NCI-H69 (cell line): ENCODE measurements around the gene PDE4A.
"Not testable (repeated sequence)": the region's sequence is repeated elsewhere in the genome, so short reads cannot be mapped to it uniquely, and the experiment has no call there.

ENCODE experiments used
- DNase-seq: peaks from one replicate; lab custom pipeline; 2025; lab: John Stamatoyannopoulos, UW

Gene PDE4A

GRCh38 chr19:10424011-10424637 is 3.8 kb downstream of the PDE4A start:
- peak; percentile 84 for DNase-seq

DNA sequence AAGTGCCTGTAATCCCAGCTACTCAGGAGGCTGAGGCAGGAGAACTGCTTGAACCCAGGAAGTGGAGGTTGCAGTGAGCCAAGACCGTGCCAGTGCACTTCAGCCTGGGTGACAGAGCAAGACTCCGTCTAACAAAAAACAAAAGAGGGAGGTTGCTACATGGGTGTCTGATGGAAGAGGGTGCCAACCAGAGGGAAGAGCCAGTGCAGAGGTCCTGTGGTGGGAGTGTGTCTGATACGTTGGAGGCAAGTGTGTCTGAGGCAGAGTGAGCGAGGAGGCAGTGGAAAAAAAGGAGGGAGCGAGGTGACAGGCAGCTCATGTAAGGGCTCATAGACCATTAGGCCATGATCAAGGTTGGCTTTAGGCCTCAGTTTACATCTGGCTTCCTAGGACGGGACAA is 6.8 kb downstream of the PDE4A start:
- no peak for DNase-seq

- DNase-seq, result no peak
These were observed 8.7 kb downstream of the PDE4A start for GRCh38 chr19:10428996-10429381.

DNA sequence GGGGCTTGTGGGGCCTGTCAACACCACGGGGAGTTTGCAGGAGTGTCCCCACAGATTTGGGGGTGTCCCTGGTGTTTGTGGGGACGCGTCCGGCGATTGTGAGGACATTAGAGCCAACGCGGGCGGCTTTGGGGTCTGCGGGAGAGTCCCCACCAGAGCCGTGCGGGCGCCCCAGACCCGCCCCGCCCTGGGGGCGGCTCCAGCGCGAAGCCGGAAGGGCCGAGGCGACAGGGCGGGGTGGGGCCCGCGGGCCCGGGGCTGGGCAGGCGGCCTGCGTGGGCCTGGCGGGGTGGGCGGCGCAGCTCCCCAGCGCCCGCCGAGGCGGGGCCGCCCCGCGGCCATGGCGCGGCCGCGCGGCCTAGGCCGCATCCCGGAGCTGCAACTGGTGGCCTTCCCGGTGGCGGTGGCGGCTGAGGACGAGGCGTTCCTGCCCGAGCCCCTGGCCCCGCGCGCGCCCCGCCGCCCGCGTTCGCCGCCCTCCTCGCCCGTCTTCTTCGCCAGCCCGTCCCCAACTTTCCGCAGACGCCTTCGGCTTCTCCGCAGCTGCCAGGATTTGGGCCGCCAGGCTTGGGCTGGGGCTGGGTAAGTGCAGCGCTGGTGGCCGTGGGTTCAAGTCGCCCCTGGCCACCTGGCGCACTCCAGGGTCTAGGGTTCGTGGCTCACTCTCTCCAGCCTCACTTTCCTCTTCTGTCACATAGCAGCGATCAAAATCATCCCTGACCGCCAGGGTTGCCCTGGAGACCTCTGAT is 10.3 kb downstream of the PDE4A start:
- DNase-seq, result peak; percentile 79

GRCh38 chr19:10431254-10431942 is 11.1 kb downstream of the PDE4A start:
- DNase-seq, result no peak

- DNase-seq, result peak; percentile 67
These were observed 11.8 kb downstream of the PDE4A start for GRCh38 chr19:10431943-10432735.

DNA sequence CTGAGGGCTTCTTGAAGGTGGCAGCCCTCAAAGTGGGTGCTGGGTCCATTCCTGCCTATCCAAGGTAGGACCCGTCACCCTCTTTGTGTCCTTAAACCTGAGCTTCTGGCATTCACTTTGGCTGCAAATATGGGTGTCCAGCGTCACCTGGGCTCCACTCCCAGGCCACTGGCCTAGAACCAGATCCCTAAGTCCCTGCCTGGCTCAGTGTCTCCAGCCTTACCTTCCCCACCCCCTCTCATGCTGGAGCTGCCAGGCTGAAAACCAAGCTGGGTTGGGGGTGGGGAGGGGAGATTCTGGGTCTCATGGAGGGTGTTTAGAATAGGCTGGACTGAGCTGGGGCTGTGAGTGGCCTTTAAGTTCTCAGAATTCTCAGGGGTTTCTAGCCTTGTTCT is 12.4 kb downstream of the PDE4A start:
- DNase-seq, result no peak

DNA sequence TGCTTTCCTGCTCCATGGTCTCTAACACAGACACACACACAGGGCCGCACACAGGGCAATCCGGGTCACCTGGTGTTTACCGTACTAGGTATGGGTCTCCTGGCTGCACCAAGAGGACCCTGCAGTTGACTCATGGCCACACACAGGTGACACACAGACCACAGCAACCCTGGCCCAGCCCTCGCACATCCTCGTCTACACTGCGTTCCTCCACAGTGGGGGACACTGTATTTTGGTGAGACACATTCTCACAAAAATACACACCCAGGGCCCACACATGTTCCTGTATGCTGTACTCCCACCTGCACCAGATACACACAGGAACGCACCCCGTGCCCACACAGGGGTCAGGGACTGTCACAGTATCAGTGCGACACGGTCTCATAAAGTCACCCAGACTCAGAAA is 12.8 kb downstream of the PDE4A start:
- DNase-seq, result no peak

DNA sequence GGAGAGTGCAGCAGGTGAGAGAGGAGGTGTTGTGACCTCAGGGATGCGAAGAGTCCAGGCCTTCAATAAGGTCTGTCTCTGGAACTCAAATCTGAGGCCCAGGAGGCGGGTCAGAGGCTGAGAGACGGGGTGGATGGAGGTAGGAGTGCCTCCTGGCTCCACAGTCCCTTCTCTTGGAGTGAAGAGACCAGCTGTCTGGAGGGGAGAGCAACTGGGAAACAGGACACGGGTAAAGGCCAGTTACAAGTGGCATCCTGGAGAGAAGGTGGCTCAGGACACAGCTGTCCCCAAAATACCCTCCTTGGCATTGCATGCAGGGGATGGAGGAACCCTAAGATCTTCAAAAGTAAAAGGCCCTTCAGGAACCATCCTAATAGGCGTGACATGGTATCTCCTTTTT is 19.2 kb downstream of the PDE4A start:
- no peak for DNase-seq

- no peak for DNase-seq
These were observed 22.4 kb downstream of the PDE4A start for GRCh38 chr19:10442698-10443097.

DNA sequence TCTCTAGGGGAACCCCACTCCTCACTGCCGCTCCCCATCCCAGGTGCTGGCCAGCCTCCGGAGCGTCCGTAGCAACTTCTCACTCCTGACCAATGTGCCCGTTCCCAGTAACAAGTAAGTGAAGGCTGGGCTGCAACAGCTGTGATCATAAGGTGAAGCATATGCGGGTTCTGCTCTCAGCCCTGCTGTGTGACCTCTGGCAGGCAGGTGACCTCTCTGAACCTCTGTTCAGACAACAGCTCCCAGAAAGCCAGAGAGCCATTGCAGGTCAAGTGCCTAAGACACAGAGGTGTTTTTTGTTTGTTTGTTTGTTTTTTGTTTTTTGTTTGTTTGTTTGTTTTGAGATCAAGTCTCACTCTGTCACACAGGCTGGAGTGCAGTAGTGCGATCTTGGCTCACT is 28.7 kb downstream of the PDE4A start:
- DNase-seq, result no peak

DNA sequence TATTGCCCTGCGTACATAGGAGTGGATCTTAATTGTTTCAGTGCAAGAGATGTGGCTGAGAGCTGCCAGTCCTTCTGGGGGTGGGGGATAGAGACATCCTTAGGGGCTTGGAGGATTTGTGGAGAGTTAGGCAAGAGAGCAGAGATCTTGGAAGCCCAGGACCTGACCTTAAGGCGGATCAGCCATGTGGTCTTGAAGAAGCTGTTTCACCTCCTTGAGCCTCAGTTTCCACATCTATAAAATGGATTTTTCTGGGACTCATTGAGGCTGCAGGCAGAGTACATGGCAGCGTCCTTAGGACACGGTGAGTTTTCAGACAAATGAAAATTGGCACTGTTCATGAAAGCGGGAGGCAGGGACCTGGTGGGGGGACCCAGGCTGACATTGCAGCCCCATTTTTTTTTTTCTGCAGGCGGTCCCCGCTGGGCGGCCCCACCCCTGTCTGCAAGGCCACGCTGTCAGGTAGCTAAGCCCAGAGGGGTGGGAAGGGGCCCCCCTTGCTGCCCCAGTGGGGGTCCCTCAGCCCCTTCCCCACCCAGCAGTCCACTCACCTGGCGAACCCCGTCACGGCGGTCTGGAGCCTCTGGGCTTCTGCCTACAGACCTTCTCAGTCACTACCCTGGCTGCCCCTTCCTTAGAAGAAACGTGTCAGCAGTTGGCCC is 30.0 kb downstream of the PDE4A start:
- no peak for DNase-seq

- DNase-seq, result peak; percentile 96
These were observed 30.7 kb downstream of the PDE4A start for GRCh38 chr19:10450853-10451609.

- DNase-seq, result no peak
These were observed 32.6 kb downstream of the PDE4A start for GRCh38 chr19:10452726-10453618.

- no peak for DNase-seq
These were observed 33.5 kb downstream of the PDE4A start for GRCh38 chr19:10453852-10454251.

GRCh38 chr19:10454267-10454666 is 33.9 kb downstream of the PDE4A start:
- peak; percentile 54 for DNase-seq

DNA sequence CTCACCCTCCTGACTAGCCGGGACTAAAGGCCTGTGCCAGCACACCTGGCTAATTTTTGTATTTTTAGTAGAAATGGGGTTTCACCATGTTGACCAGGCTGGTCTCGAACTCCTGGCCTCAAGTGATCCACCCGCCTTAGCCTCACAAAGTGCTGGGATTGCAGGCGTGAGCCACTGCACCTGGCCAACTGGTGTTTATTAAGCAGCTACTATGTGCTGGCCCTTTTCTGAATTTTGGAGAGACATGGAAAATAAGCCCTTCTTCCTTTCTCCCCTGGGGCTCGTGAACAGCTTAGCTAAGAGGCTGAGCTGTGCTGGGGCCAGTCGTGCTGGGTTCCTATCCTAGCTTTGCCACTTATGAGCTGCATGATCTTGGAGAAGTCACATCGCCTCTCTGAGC is 38.4 kb downstream of the PDE4A start:
- not testable (repeated sequence) for DNase-seq

DNA sequence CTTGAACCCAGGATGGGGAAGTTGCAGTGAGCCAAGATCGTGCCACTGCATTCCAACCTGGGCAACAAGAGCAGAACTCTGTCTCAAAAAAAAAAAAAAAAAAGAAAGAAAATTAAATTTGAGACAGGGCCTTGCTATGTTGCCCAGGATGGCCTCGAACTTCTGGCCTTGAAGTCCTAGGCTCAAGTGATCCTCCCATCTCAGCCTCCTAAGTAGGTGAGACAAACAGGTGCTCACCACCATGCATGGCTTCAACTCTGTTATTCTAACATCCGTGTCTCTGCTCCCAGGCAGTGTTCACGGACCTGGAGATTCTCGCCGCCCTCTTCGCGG is 40.3 kb downstream of the PDE4A start:
- DNase-seq, result no peak

DNA sequence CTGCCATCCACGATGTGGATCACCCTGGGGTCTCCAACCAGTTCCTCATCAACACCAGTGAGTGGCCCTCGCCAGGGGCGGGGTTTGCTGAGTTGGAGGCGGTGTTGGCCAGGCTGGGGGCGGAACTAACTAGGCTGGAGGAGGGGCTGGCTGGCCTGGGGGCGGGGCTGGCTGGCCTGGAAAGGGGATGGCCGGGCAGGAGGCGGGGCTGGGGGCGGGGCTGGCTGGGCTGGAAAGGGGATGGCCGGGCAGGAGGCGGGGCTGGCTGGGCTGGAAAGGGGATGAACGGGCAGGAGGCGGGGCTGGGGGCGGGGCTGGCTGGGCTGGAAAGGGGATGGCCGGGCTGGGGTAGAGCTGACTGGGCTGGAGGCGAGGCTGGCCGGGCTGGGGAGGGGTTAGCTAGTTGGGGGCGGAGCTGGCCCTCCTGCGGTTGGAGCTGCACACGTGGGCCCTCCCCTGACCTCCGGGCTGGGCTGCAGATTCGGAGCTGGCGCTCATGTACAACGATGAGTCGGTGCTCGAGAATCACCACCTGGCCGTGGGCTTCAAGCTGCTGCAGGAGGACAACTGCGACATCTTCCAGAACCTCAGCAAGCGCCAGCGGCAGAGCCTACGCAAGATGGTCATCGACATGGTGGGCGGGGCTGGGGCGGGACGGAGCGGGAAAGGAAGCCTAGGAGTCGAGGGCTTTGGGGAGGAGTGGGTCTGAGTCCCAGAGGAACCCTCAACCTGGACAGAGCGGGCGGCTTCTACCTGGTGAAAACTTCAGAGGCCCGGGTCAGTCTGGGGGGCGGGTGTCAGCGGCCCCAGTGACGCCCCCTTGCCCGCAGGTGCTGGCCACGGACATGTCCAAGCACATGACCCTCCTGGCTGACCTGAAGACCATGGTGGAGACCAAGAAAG is 41.0 kb downstream of the PDE4A start:
- peak; percentile 40 for DNase-seq
